DMS114 treated with DMSO at 0.1 percent for 48 hours (cell line): Measurements from ENCODE around the gene MAPK11.
A peak's percentile ranks its signal among the peaks of the same experiment; 100 is the strongest.
"Not testable (repeated sequence)": the region's sequence is repeated elsewhere in the genome, so short reads cannot be mapped to it uniquely, and the experiment has no call there.

Source experiments
- DNase-seq: peaks from one replicate; lab custom pipeline; 2025; ENCODE audit not compliant: unreplicated experiment; lab: John Stamatoyannopoulos, UW

Gene MAPK11

GRCh38 chr22:50278956-50279619 is 8.9 kb upstream of the MAPK11 start:
- DNase-seq: no peak

- DNase-seq: no peak
Observed at GRCh38 chr22:50278461-50278860, 8.3 kb upstream of the MAPK11 start.

DNA sequence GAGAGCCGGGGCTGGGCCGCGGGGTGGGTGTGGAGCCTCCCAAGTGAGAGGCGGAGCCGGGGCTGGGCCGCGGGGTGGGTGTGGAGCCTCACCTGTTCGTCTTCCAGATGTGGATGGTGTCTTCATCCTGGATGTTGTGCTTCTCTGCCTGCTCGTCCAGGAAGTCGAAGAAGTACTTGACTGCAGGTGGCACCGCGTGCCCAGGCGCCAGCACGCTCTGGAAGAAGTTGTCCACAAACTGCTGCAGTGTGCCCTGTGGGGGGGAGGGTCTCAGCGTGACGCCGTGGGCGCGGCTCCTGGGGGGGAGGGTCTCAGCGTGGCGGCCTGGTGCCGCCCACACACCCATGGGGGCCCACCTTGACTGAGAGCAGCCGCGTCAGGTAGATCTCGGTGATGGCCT is 7.6 kb upstream of the MAPK11 start:
- no peak for DNase-seq

DNA sequence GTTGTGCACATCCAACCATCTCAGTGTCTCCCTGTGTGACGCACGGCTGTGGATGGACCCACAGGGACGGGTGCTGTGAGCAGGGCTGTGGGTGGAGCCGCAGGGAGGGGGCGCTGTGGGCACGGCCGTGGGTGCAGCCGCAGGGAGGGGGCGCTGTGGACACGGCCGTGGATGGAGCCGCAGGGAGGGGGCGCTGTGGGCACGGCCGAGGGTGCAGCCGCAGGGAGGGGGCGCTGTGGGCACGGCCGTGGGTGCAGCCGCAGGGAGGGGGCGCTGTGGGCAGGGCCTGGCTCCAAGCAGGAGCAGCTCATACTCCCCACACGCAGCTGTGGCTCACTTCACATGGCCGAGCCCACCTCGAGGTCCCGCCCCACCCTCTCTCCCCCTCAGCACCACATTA is 6.0 kb upstream of the MAPK11 start:
- no peak for DNase-seq

DNA sequence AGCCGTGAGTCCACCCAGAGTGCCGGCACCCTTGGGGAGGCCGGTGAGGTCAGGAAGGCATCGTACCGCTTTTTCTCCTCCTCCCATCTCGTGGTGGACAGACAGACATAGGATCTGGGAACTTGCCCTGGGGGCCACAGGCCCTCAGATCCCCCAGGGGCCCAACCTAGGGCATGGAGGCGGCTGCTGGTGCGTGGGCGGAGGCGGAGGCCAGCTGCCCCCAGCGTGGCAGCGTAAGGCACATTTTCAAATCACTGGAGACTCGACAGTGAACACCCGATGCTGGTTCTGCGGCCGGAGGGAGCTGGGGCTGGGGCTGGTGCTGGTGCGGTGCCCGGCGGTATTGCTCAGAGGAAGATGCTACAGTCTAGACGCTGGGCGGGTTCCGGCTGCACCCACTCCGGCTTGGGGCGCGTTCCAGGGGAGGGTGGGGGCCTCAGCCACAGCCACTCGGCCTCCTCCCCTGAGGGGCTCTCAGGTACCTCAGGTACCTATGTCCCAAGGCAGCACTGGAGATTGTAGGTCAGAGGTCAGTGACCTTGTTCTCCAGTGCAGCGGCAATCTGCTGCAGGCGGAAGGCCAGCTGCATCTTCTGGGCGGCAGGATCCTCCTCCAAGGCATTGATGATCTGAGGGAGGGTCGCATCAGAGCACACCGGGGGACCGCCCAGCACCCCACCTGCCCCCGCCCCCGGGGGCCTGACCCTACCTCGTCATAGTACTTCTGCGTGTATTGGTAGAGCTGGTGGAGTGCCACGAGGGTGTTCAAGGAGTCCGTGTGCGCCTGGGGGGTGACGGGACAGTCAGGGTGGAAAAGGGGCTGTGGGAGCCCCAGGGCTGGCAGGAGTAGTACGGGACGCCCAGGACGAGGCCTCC is 5.2 kb upstream of the MAPK11 start:
- no peak for DNase-seq

DNA sequence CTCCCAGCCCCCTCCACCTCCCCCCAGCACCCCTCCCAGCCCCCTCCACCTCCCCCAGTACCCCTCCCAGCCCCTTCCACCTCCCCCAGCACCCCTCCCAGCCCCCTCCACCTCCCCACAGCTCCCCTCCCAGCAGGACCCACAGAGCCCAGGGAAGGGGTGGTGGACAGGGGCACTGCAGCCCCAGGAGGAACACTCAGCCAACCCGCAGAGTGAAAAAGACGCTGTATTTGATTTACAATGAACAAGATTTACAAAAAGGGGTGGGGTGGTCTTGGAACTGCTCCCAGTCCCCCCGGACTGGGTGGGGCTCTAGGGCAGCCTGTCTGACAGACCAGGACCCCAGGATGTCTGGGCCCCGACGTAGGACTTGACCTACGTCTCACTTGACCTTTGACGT is 4.6 kb upstream of the MAPK11 start:
- DNase-seq: no peak

GRCh38 chr22:50274311-50274710 is 4.1 kb upstream of the MAPK11 start:
- DNase-seq: peak; percentile 73

GRCh38 chr22:50273781-50274180 is 3.6 kb upstream of the MAPK11 start:
- DNase-seq: not testable (repeated sequence)

GRCh38 chr22:50273352-50273751 is 3.2 kb upstream of the MAPK11 start:
- DNase-seq: not testable (repeated sequence)

DNA sequence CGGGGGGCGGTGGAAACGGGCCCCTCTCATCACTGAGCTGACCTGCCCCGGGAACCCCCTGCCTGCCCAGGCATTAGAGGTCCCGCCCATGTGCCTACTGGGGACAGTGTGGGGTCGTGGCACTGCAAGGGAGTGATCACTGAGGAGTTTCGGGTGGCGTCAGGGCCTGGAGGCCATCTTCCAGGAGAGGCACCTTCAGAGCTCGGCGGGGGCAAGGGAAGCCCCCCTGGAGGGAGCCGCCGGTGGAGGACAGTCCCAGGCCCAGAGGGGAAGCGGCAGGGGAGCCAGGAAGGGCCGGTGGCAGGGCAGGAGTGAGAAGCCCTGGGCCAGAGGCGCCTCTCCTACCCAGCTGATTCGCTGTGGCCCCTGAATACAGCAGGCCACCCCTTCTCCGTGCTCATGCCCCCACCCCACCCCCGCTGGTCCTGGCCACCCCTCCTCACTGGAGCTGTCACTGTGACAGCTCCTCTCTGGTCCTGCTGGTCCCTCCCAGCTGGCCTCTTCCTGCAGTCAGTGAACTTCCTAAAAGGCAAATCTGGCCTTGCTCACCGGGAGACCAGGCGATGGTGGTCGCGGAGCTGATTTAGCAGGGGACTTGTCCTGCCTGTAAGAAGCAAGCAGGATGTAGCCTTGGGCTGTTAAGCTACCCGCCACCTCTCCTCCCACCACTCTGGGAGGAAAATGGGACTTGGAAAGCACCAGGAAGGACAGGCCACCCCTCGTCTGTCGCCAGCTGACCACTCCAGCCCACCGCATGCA is 2.0 kb upstream of the MAPK11 start:
- no peak for DNase-seq

- peak; percentile 27 for DNase-seq
Observed at GRCh38 chr22:50271519-50271970, 1.4 kb upstream of the MAPK11 start.

DNA sequence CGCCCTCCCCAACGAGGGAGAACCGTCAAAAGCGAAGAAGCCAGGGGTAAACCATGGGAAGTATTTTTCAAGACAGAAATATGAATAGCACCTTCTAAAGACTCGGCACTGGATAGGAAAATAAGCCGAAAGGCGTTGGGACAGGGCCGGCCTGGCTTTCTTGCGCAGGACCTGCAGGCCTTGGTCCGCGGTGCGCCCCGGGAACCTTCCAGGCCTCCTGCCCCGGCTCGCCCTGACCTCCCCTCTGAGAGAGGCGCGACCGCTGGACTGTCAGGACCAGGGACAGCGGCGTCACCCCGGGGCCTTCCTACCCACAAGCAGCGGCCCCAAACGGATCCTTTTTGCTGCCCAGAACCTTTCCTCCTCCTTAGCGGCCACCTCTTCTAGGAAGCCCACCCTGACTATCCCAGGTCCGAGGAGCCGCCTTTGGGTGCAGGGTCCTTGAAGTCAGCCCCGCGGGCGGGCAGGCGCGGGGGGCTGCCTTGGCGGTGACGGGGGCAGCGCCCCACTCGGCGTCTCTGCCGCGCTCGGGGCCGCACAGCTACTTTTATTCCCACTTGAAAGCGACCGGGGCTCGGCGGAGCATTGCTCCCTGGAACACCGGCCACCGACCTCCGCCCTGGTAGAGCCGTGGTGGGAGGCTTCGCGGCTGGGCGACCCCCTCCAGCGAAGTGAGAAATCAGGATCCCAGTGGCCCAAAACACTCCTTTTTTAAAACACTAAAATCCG is 650 bp upstream of the MAPK11 start:
- DNase-seq: no peak

GRCh38 chr22:50269573-50269969 is 609 bp downstream of the MAPK11 start:
- DNase-seq: no peak

DNA sequence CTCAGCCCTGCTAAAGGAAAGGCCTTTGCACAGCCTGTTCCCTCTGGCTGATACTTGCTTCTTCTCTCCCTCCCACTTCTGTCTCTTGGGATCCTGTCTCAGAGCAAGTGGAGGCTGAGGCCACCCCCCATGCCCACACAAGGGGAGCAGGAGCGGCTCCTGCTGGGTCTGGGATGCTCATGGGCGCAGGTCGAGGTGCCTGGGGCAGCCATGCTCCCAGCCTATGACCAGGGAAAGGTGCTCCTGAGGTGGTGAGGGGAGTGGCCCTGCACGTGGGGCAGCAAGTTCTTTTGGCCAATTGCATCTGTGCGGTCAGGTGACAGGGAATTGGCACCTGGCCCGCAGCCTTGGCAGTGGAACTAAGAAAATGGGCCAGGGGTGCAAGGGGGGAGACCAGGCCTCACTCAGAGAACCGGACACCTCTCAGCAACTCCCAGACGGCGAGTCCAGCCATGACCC is 1.5 kb downstream of the MAPK11 start:
- no peak for DNase-seq

DNA sequence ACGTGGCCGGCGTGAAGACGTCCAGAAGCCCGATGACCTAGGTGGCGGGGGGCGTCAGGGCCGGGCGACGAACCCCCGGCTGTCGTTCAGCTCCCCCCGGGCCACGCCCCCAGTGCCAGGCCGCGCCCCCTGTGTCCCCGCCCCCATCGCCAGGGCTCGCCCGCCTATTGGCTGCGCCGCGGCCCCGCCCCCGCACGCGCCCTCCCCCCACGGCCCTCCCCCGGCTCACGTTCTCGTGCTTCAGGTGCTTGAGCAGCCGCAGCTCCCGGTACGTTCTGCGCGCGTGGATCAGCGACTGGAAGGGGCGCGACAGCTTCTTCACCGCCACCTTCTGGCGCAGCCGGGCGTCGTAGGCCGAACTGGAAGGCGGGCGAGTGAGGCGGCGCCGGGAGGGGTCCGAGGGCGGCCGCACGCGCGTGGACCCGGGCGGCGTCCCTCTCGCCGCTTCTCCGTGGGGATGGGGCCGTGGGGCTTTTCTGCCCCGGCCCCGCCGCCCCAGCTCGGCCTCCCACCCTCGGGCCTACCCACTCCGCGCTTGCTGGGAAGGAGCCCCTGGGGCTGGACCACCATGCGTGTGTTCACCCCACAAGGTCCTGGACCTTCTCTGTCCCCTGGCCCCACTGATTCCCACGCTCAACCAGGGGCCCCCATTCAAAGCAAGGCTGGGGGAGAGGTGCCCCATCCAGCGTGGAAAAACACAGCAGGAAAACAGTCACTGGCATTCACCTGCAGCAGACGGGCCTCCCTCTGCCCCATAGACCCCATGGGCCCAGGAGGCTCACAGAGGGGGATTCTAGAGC is 2.4 kb downstream of the MAPK11 start:
- DNase-seq: no peak

DNA sequence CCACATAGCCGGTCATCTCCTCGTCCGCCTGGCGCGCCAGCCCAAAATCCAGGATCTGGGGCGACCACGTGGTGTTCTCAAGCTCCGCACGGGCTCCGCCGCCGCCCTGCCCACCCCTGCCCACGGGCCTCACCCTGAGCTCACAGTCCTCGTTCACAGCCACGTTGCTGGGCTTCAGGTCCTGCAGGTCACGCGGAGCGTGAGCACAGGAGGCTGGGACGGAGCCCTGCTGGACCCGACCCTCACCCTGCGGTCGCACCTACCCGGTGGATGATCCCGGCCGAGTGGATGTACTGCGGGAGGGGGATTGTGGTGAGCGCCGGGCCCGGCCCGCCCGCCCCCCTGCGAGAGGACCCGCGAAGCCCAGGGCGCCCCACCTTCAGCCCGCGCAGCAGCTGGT is 3.2 kb downstream of the MAPK11 start:
- DNase-seq: no peak

- DNase-seq: no peak
Observed at GRCh38 chr22:50264946-50265669, 5.1 kb downstream of the MAPK11 start.

DNA sequence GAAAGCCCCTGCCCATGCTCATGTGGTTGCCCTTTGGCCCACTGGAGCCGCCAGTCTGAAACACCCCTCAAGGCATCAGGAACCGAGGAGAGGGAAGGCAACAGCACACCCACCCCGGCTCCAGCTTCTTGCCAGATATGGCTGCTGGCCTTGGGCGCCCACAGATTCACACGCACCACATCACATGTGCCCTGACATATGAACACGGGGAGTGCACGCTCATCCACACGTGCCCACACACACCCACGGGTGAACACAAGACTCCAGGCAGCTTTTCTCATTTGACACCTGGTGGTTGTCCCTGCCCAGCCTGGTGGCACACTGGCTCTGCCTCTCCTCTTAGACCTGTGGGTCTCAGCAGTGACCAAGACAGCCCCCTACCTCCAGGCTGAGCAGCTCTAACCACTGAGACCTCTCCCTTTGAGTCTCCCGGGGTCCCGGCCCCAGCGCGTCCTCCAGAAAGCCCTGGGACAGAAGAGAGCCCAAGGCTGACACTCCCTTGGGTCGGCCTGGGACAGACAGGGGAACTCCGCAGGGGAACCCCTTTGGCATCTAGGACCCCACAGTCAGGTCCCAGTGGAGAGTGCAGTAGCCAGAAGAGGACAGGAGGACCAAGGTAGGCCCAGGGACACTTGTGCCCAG is 6.0 kb downstream of the MAPK11 start:
- DNase-seq: no peak
